T1000 (cell line): ENCODE data around the gene KCTD21.

Source experiments
- DNase-seq: peaks from one replicate; lab custom pipeline; 2025; ENCODE audit warnings: mixed read lengths; lab: John Stamatoyannopoulos, UW

The KCTD21 gene

GRCh38 chr11:78139422-78140391 is 48.7 kb downstream of the KCTD21 start, which contains the start of gene ALG8:
TSS of gene ALG8 (minus strand) at chr11:78139626. CDS start at chr11:78139588, 38 bp downstream.
- DNase-seq = peak; percentile 87

GRCh38 chr11:78138694-78139421 is 49.6 kb downstream of the KCTD21 start:
- no peak for DNase-seq

GRCh38 chr11:78138291-78138690 is 50.1 kb downstream of the KCTD21 start:
- DNase-seq = no peak

- no peak for DNase-seq
These were observed 56.0 kb downstream of the KCTD21 start for GRCh38 chr11:78132475-78132874.

GRCh38 chr11:78131956-78132355 is 56.5 kb downstream of the KCTD21 start:
- DNase-seq = no peak

GRCh38 chr11:78127403-78127802 is 61.0 kb downstream of the KCTD21 start:
- DNase-seq = no peak
